ENCODE data around the gene INCENP. TPM values are rescaled to one million over a fixed set of nuclear protein-coding genes. Genes with fewer than 3 reads are reported as not detected.

Gene INCENP
- total and polyA plus RNA-seq, 10 of the 15 experiments (the other 5 are each of a cell fraction or from before 2014, with no cell fraction given): 1.4 to 96.8 (median 29.0) TPM

GRCh38 chr11:62130283-62131169 is 6.7 kb downstream of the INCENP start:
- peaks cover 21 to 43% of the 10 kb centered on the region in 2 experiments for H3K36me3 ChIP-seq (ENCODE audit: control insufficient read depth in 2 of 2, insufficient read depth in 2 of 2, low read length in 1 of 2)
- H4K20me1 ChIP-seq (ENCODE audit: control insufficient read depth, insufficient read depth): no peaks in the 10 kb centered on the region
- SMC1A ChIA-PET (ENCODE audit: uncharacterized antibody, unreplicated experiment): interaction anchor here (0.7 kb wide), 1 partner anchor 73 kb away, joined by 4 read pairs; no protein-coding TSS in a partner anchor
- H3K9ac ChIP-seq (ENCODE audit: control insufficient read depth, insufficient read depth, low read length): no peak overlapping the region
- RAD21 ChIA-PET (ENCODE audit: unreplicated experiment): no interaction called here
- H3K4me1 ChIP-seq (ENCODE audit: control insufficient read depth, insufficient read depth, low read length): no peaks in the 10 kb centered on the region; the same call in 1 of the 2 replicates
- no peak overlapping the region for H3K4me2 ChIP-seq (ENCODE audit: control insufficient read depth, insufficient read depth)
- no peaks in the 10 kb centered on the region for H3K9me3 ChIP-seq (replicated peaks; ENCODE audit: control insufficient read depth, insufficient read depth, low read length)
- H3K27me3 ChIP-seq (replicated peaks in 1 of 2; ENCODE audit: control insufficient read depth in 2 of 2, insufficient read depth in 2 of 2, low read length in 1 of 2): no peaks in the 10 kb centered on the region
- FAIRE-seq: no peak
- H3K4me3 ChIP-seq: no peak overlapping the region
- in situ Hi-C loops (cut with MboI): no loop called here
- H3K79me2 ChIP-seq (ENCODE audit: control insufficient read depth, insufficient read depth, low read length): peaks cover 70% of the 10 kb centered on the region
- ATAC-seq: no peak
- CTCF ChIA-PET: interaction anchor here (1.0 to 2.2 kb wide), 3 partner anchors 21 to 232 kb away, joined by 3 to 5 read pairs (median 5); no protein-coding TSS in a partner anchor
- no peak for DNase-seq (ENCODE audit: low read depth, low spot score)
- WGBS (ENCODE audit: insufficient coverage, insufficient replicate concordance, low lambda C conversion rate, missing lambda C conversion rate): 94% methylated on average over 25 of the region's 34 CpGs
- H3K27ac ChIP-seq (ENCODE audit: control insufficient read depth, insufficient read depth): no peak overlapping the region
- intact Hi-C loops (cut with micrococcal nuclease; ENCODE audit: unreplicated experiment): no loop called here
- no peak overlapping the region for H2AFZ ChIP-seq (ENCODE audit: control insufficient read depth, low read depth, low read length)
- POLR2A ChIA-PET: no interaction called here
- BruUV-seq (replicated peaks): no TSS peak
- no peak for TF ChIP-seq SUZ12 (IDR thresholded peaks at IDR 0.05; ENCODE audit: unreplicated experiment)
- TF ChIP-seq IRF5 (IDR thresholded peaks at IDR 0.05; ENCODE audit: borderline replicate concordance): no peak
- no peak for TF ChIP-seq SMAD1 (IDR thresholded peaks at IDR 0.05; ENCODE audit: low read depth, partially characterized antibody)
- TF ChIP-seq CEBPZ (IDR thresholded peaks at IDR 0.05; ENCODE audit: low read depth, low read length): no peak
- no peak for TF ChIP-seq STAT3 (IDR thresholded peaks at IDR 0.05; ENCODE audit: low read depth, low read length)
- TF ChIP-seq SIX5 (IDR thresholded peaks at IDR 0.05; ENCODE audit: low read depth, low read length, severe bottlenecking): no peak
- no peak for TF ChIP-seq ZSCAN29 (IDR thresholded peaks at IDR 0.05)
- TF ChIP-seq EZH2 (IDR thresholded peaks at IDR 0.05; ENCODE audit: borderline replicate concordance, control insufficient read depth, low read depth, low read length): no peak
- TF ChIP-seq MEF2A (IDR thresholded peaks at IDR 0.05; ENCODE audit: insufficient read depth, low read depth, low read length): no peak
- no peak for TF ChIP-seq ATF7 (IDR thresholded peaks at IDR 0.05; ENCODE audit: low read depth)
- no peak for TF ChIP-seq BRCA1 (IDR thresholded peaks at IDR 0.05; ENCODE audit: low read depth, low read length)
- TF ChIP-seq JUNB (IDR thresholded peaks at IDR 0.05): no peak
- TF ChIP-seq FOXK2 (IDR thresholded peaks at IDR 0.05): no peak
- no peak for TF ChIP-seq PKNOX1 (IDR thresholded peaks at IDR 0.05)
